Osteoblast (primary cell): Measurements from ENCODE around the gene LILRB4. TPM values are rescaled to one million over a fixed set of nuclear protein-coding genes. Genes with fewer than 3 reads are reported as not detected.

Experiments used
- DNase-seq: peaks from one replicate; pipeline ENCODE4 v3.0.0; 2011; ENCODE audit warnings: low spot score, mixed read lengths; ENCODE audit not compliant: insufficient read length; ENCODE audit errors: missing footprints
- H2AFZ ChIP-seq: 2 replicates; pipeline ENCODE4 v1.6.0; 2011; ENCODE audit warnings: mild to moderate bottlenecking, low read length
- H3K27ac ChIP-seq: 2 replicates; pipeline ENCODE4 v1.5.1; 2011; ENCODE audit warnings: mild to moderate bottlenecking, low read depth, low read length, moderate library complexity
- H3K27me3 ChIP-seq: 2 replicates; pipeline ENCODE4 v1.6.0; 2012; ENCODE audit warnings: mild to moderate bottlenecking, control low read depth, inconsistent platforms, low read length, moderate library complexity; ENCODE audit not compliant: insufficient read depth
- H3K36me3 ChIP-seq: 2 replicates; pipeline ENCODE4 v1.5.1; 2011; ENCODE audit warnings: mild to moderate bottlenecking, low read length, control low read depth, moderate library complexity; ENCODE audit not compliant: insufficient read depth
- H3K4me1 ChIP-seq: 2 replicates; pipeline ENCODE4 v1.5.1; 2011; ENCODE audit warnings: mild to moderate bottlenecking, low read length, control low read depth, moderate library complexity; ENCODE audit not compliant: insufficient read depth
- H3K4me2 ChIP-seq: 2 replicates; pipeline ENCODE4 v1.6.0; 2011; ENCODE audit warnings: mild to moderate bottlenecking, low read length; ENCODE audit not compliant: insufficient read depth
- H3K4me3 ChIP-seq: fragments of 200-600 bp; sonication (generic); 3 replicates; pipeline ENCODE4 v1.5.1; 2012; ENCODE audit warnings: mild to moderate bottlenecking, low read length, inconsistent platforms; ENCODE audit not compliant: insufficient read depth
- H3K79me2 ChIP-seq: 2 replicates; pipeline ENCODE4 v1.6.0; 2012; ENCODE audit warnings: mild to moderate bottlenecking, low read length, control low read depth, inconsistent platforms; ENCODE audit not compliant: insufficient read depth
- H3K9me3 ChIP-seq: 2 replicates; pipeline ENCODE4 v1.5.1; 2011; ENCODE audit warnings: low read depth, low read length, control low read depth
- H4K20me1 ChIP-seq: 2 replicates; pipeline ENCODE4 v1.6.0; 2012; ENCODE audit warnings: mild to moderate bottlenecking, low read length, control low read depth; ENCODE audit not compliant: insufficient read depth
- CTCF ChIP-seq: IDR thresholded peaks from 2 replicates; pipeline ENCODE4 v1.5.1; 2011; ENCODE audit warnings: mild to moderate bottlenecking, low read depth, low read length, moderate library complexity; ENCODE audit errors: extremely low read depth
- total RNA-seq: library from RNA; depleted of rRNA; stranded (reverse); fragments of >200 nt; gene quantifications from 2 replicates; pipeline ENCODE4 v1.2.3, GENCODE V29; 2012

The LILRB4 gene
- under 0.01 TPM in 1 of 2 replicates, not detected in the other for total RNA-seq

- no peaks in the 10 kb centered on the region for H3K36me3 ChIP-seq
- no peak within 1 kb of the TSS for H2AFZ ChIP-seq
- H3K79me2 ChIP-seq: no peaks in the 10 kb centered on the region
- no peak for TF ChIP-seq CTCF
- H3K27me3 ChIP-seq: no peaks in the 10 kb centered on the region
- DNase-seq: no peak
- H3K4me2 ChIP-seq: no peak within 1 kb of the TSS
- no peaks in the 10 kb centered on the region for H3K4me1 ChIP-seq
- no peaks in the 10 kb centered on the region for H3K9me3 ChIP-seq
- no peak within 1 kb of the TSS for H3K27ac ChIP-seq
- H3K4me3 ChIP-seq: no peak within 1 kb of the TSS
- H4K20me1 ChIP-seq: no peaks in the 10 kb centered on the region
Observed at GRCh38 chr19:54662730-54663129, at the start of gene LILRB4. Gene LILRB4 (plus strand): TSS chr19:54662985. CDS start chr19:54663034, 49 bp downstream.

DNA sequence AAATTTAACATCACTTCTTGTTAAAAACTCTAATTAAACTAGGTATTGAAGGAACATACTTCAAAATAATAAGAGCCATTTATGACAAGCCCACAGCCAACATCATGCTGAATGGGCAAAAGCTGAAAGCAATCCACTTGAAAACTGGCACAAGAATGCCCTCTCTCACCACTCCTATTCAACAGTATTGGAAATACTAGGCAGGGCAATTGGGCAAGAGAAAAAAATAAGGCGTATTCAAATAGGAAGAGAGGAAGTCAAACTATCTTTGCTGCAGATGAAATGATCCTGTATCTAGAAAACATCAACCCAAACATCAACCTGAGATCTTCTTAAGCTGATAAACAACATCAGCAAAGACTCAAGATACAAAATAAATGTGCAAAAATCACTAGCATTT lies 48.1 kb upstream of the LILRB4 start:
- Histone ChIP-seq H3K36me3 (no peaks in the 10 kb centered on the region), H3K79me2 (no peaks in the 10 kb centered on the region), H3K4me3 (no peak overlapping the region), H3K27ac (no peak overlapping the region), H3K4me1 (no peaks in the 10 kb centered on the region), H2AFZ (no peak overlapping the region), H3K27me3 (no peaks in the 10 kb centered on the region), H3K4me2 (no peak overlapping the region), H3K9me3 (no peaks in the 10 kb centered on the region), H4K20me1 (no peaks in the 10 kb centered on the region)
- DNase-seq: no peak
- TF ChIP-seq CTCF: no peak

DNA sequence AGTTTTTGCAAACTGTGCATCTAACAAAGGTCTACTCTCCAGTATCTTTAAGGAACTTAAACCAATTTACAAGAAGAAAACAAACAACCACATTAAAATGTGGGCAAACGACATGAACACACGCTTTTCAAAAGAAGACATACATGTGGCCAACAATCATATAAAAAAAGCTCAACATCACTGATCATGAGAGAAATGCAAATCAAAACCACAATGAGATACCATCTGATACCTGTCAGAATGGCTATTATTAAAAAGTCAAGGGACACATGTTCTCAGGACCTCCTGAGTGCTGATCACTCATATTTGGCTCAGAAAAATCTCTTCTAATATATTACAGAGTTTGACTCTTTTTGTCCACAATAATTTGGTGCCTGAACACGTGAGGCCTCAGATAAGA lies 46.7 kb upstream of the LILRB4 start:
- Histone ChIP-seq H2AFZ (no peak overlapping the region), H3K4me1 (no peaks in the 10 kb centered on the region), H3K36me3 (no peaks in the 10 kb centered on the region), H3K79me2 (no peaks in the 10 kb centered on the region), H3K27ac (no peak overlapping the region), H4K20me1 (no peaks in the 10 kb centered on the region), H3K4me2 (no peak overlapping the region), H3K4me3 (no peak overlapping the region), H3K9me3 (no peaks in the 10 kb centered on the region), H3K27me3 (no peaks in the 10 kb centered on the region)
- TF ChIP-seq CTCF: no peak
- no peak for DNase-seq

DNA sequence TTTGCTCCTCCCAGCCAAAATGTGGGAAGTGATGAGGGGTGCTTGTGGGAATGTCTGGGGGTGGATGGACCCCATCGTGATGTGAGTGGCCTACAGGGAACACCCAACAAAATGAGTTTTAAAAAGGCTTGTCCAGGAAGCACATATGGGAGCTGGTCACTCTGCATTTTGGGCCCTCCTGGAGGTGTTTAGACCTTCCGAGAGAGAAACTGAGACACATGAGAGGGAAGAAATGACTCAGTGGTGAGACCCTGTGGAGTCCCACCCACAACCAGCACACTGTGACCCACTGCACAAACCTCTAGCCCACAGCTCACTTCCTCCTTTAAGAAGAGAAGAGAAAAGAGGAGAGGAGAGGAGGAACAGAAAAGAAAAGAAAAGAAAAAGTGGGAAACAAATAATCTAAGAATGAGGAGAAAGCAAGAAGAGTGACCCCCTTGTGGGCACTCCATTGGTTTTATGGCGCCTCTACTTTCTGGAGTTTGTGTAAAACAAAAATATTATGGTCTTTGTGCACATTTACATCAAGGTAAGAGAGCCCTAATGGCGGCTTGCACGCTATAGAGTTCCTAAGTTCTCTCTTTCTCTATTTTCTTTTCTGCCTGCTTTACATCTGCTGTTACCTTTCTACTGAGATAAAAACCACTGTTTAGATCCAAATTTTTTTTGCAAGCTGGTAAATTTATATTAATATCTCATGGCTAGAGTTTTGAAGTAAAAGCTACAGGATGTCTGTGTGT lies 45.8 kb upstream of the LILRB4 start:
- H2AFZ ChIP-seq: no peak overlapping the region

More for the DNA sequence above, 45.8 kb upstream of the LILRB4 start:
- Histone ChIP-seq H3K27ac (no peak overlapping the region), H3K4me3 (no peak overlapping the region), H3K27me3 (no peaks in the 10 kb centered on the region), H3K79me2 (no peaks in the 10 kb centered on the region), H3K4me2 (no peak overlapping the region), H3K4me1 (no peaks in the 10 kb centered on the region), H3K9me3 (no peaks in the 10 kb centered on the region), H3K36me3 (no peaks in the 10 kb centered on the region), H4K20me1 (no peaks in the 10 kb centered on the region)
- TF ChIP-seq CTCF: no peak
- DNase-seq: no peak
